Myocyte (in vitro differentiated cells): ENCODE results near the gene SYNPR. TPM values are rescaled to one million over a fixed set of nuclear protein-coding genes. Genes with fewer than 3 reads are reported as not detected.
A peak's percentile ranks its signal among the peaks of the same experiment; 100 is the strongest.

ENCODE experiments used
- DNase-seq: peaks from one replicate; pipeline ENCODE4 v3.0.0-alpha.2; 2012; ENCODE audit warnings: low read depth
- total RNA-seq: library from RNA; depleted of rRNA; stranded (reverse); fragments of >200 nt; gene quantifications from 2 replicates; pipeline ENCODE4 v1.2.3, GENCODE V29; 2014

SYNPR gene
- total RNA-seq, 1 donor from 2014 or later: not detected

DNA sequence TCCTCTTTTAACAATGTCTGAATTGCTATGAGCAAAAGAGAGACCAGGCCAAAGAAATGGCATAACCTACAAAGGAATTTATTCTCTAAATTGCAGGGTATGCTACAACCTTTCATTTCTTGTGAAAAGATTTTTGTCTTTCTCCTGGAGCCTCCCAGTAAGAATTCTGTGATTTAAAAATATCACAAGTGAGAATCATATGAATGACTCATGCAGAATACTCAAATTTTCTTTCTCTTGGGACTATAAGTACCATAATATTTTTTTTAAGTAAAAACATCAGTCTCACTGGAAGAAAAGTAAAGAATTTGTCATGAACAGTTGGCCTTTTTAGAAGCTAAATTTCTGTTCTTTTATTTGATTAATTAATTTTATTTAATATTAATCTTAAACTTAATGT is 26.3 kb downstream of the SYNPR start:
- DNase-seq: no peak

DNA sequence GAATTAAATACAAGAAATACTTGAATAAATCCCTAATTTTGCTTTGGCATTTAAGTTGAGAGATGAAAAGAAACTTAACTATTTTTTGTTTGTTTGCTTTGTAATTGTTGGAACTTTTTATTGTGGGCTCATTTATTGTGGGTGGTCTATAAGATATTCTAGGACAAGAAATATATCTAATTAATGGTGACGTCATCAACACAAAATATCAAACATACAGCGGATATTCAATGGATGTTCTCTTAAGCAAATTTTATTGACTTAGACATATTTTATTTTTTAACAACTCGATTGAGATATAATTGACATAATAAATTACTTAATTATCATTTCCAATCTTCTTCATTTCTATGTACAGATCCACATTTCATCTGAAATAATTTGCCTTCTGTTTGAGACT is 30.0 kb downstream of the SYNPR start:
- no peak for DNase-seq

- no peak for DNase-seq
Observed at GRCh38 chr3:63309768-63310167, 31.7 kb downstream of the SYNPR start.

GRCh38 chr3:63323766-63324165 is 45.7 kb downstream of the SYNPR start:
- DNase-seq: no peak

GRCh38 chr3:63324621-63325020 is 46.5 kb downstream of the SYNPR start:
- DNase-seq: no peak

- DNase-seq: no peak
Observed at GRCh38 chr3:63325386-63325785, 47.3 kb downstream of the SYNPR start.

DNA sequence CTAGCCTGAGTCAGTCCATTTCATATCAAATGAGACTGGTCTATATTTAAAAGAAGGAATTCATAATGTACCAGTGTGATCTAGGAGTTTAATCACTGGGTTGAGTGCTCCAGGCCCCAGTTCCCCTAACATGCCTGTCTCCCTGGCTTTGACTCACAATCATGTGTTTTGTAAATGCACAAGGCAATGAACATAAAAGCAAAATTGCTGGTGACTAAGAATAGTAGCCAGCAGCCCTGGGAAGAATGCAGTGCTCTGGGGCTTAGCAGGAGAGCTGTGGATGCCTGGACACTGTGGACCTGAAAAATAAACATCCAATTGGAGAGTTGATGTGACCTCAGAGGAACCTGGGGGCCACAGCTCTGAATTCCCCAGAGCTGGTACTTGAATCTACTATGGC is 50.3 kb downstream of the SYNPR start:
- peak; percentile 9 for DNase-seq

DNA sequence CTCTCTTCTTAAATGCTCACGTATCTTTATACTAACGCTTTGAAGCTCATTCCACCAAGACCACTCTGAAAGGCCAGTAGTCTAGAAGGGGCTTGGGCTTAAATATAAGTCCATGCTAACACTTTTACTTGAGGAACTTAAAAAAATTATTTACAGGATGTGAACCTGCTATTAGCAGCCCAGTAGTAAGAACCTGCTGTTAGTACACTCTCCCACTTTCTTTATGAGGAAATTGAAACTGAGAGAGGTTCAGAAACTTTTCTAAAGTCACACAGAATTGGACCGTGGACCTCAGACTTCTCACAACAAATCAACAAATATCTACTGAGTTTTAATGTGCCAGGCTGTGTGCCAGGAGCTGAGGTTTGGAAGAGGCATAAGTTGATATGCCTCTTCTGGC is 53.4 kb downstream of the SYNPR start:
- DNase-seq: no peak

DNA sequence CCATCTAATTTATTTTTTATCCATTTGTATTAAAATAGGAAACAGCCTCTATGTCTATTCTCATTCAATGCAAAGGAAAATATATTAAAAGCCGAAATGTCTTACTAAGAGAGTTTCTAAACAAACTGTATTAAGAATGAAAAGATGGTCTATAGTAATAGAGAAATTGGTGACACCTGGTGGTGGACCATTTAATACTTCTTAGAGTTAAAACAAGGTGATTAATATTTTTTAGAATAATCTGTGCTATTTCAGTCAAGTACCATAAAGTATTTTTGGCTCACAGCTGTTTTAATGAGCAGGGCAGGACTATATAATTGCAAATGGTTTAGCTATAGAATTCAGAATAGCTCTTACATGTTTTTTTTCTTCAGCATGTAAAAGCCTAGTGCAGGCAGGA is 55.7 kb downstream of the SYNPR start:
- no peak for DNase-seq

GRCh38 chr3:63338351-63338750 is 60.2 kb downstream of the SYNPR start:
- DNase-seq: no peak

- peak; percentile 64 for DNase-seq
Observed at GRCh38 chr3:63343674-63344073, 65.6 kb downstream of the SYNPR start.

DNA sequence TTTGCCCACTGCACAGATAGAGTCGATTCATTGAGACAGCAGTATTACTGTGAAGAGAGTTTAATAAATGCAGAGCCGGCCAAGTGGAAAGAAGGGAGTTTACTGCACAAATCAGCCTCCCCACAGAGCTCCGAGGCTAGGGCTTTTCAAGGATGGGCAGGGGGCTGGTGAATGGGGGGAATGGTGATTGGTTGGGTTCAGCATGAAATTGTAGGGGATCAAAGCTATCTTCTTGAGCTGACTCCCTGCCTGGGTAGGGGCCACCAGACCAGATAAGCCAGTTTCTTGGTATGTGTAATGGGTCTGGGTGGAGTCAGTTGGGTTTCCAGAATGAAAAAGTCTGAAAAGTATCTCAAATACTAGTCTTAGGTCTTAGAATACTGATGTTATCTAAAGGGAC is 66.6 kb downstream of the SYNPR start:
- no peak for DNase-seq

DNA sequence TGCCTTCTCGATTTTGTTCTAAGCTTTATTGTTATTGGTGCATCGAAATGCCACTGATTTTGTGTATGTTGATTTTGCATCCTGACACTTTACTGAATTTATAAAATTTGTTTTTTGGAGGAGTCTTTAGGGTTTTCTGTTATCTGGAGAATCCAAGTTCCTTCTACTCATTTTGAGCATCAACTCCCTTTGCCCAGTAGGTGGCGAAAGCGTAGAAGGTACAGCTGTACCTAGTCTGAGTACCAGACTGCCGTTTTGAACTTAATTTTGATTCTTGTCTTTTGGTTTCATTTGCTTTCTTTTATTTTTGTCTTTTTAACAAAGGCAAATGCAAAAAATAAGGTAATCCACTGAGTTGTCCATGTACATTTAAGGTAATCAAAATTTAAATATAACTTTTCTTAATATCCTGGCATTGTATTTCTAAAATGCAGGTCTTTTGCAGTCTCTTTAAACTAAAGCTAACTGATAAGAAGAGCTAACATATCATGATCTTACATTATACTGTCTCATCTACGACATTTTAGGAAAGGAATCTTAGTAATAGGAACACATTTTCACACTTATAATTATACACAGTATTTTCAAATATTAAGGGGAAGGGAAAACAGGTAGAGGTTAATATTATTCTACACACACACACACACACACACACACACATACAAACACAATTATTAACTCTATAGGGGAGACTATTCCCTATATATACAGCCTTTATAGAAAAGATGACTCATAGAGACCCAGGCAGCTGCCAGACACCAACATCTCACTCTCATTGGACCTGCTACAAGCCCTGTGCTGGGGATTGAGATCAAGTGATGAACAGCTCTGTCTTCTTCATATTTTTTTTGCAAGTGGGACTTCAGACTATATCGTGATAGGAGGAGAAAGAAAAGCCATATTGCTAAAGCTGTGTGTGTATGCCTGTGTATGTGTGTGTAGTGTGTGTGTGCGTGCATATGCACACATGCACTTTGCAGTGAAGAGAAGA is 71.8 kb downstream of the SYNPR start:
- peak; percentile 68 for DNase-seq

- peak; percentile 66 for DNase-seq
Observed at GRCh38 chr3:63351159-63352007, 73.3 kb downstream of the SYNPR start.

- DNase-seq: no peak
Observed at GRCh38 chr3:63352008-63352279, 73.8 kb downstream of the SYNPR start.

DNA sequence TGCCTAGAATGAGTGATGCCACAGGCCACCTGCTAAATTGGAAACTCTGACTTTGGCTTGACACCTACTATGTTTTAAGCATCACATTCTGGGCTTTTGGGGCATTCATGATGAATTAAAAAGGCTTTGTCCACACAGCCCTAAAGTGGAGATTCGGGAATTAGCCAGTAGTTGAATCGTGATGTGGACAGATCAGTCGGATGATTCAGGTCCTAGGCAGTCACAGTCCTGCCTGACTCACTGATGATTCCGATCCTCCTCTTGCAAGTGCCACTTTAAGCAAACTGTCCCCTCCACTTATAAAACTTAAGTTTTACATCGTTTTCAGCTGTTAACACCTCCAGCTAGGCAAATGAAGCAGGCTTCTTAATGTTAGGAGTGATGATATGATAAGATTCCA is 75.3 kb downstream of the SYNPR start:
- peak; percentile 7 for DNase-seq

DNA sequence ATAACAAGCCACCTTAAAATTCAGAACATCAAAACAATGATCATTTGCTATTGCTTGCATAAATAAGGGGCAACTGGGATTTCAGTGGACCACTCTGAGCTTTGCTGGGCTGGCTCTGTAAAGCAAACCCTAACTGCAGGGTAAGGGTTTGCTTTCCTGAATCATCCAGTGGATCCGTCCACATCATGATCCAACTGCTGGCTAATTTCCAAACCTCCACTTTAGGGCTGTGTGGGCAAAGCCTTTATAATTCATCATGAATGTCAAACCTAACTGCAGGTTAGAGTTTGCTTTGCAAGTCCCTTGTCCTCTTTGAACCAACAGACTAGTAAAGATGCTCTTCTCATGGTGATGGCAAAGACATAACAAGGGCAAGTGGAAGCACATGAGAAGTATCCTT is 76.1 kb downstream of the SYNPR start:
- DNase-seq: no peak

GRCh38 chr3:63355809-63356208 is 77.7 kb downstream of the SYNPR start:
- no peak for DNase-seq

DNA sequence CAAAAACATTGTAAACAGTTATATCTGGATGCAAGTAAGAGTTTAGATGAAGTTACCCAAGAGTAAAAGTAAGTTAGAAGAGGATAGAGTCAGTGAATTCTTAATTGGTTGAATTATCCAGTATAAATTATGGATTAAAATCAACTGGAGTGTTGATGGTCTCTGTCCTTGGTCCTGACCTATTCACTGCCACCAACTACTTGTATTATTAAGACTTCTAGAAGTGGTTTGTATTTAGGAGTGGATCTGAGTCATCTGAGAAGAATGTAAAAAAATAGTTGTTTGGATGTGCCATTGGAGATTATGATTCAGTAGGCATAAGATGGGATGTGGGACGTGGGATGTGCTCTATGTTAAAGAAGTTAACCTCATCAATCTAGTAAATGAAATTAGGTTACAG is 86.4 kb downstream of the SYNPR start:
- peak; percentile 40 for DNase-seq

DNA sequence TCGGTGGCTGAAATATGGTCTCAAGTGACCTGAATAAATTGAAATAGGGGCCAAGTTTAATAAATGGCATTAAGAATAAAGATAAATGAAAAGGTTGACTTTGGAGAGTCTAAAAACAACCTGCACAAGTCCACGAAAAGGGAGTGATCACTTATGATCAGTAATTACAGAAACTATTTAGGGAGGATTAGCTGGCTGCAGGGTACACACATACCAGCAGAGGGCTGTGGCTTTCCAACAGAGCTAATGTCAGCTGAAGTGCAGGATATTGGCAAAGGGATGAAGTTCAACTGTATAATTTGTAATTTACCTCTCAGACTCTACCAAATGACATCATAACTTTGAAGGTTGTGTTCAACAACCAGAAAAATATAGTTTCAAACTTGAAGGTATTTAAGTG is 86.8 kb downstream of the SYNPR start:
- no peak for DNase-seq

GRCh38 chr3:63365671-63366070 is 87.6 kb downstream of the SYNPR start:
- no peak for DNase-seq

DNA sequence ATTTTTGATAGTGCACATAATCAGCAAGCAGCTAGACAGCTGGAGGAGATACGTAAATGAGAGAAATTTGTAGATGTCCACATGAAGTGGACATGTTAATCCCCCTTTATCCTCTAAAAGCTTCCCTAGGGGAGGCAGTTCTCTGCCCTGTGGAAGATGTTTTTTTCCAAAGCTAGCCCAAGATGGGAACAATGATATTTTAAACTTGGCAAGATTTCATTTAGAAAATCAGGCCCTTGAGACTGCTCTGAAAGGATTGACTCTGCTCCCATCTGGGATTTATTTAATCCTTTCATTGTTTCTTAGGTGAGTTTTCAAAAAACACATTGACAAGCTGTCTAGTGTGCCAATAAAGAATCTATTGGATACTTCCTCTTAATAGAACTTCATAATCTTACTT is 92.0 kb downstream of the SYNPR start:
- no peak for DNase-seq
